Parietal lobe (tissue), 2 donors: ENCODE data around the gene ZNF462. TPM values are rescaled to one million over a fixed set of nuclear protein-coding genes. Genes with fewer than 3 reads are reported as not detected.

Experiments
- small RNA-seq: library from RNA; depleted of rRNA; stranded (forward); fragments of <200 nt; gene quantifications from one replicate; pipeline ENCODE3, GENCODE V24; 2014; ENCODE audit warnings: low replicate concordance
- total RNA-seq: library from RNA; depleted of rRNA; stranded (reverse); fragments of >200 nt; gene quantifications from one replicate; pipeline ENCODE4 v1.2.3, GENCODE V29; 2014

Gene ZNF462, protein sequence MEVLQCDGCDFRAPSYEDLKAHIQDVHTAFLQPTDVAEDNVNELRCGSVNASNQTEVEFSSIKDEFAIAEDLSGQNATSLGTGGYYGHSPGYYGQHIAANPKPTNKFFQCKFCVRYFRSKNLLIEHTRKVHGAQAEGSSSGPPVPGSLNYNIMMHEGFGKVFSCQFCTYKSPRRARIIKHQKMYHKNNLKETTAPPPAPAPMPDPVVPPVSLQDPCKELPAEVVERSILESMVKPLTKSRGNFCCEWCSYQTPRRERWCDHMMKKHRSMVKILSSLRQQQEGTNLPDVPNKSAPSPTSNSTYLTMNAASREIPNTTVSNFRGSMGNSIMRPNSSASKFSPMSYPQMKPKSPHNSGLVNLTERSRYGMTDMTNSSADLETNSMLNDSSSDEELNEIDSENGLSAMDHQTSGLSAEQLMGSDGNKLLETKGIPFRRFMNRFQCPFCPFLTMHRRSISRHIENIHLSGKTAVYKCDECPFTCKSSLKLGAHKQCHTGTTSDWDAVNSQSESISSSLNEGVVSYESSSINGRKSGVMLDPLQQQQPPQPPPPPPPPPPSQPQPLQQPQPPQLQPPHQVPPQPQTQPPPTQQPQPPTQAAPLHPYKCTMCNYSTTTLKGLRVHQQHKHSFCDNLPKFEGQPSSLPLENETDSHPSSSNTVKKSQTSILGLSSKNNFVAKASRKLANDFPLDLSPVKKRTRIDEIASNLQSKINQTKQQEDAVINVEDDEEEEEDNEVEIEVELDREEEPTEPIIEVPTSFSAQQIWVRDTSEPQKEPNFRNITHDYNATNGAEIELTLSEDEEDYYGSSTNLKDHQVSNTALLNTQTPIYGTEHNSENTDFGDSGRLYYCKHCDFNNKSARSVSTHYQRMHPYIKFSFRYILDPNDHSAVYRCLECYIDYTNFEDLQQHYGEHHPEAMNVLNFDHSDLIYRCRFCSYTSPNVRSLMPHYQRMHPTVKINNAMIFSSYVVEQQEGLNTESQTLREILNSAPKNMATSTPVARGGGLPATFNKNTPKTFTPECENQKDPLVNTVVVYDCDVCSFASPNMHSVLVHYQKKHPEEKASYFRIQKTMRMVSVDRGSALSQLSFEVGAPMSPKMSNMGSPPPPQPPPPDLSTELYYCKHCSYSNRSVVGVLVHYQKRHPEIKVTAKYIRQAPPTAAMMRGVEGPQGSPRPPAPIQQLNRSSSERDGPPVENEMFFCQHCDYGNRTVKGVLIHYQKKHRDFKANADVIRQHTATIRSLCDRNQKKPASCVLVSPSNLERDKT (N-terminal part only)
- 182 TPM for total RNA-seq

DNA sequence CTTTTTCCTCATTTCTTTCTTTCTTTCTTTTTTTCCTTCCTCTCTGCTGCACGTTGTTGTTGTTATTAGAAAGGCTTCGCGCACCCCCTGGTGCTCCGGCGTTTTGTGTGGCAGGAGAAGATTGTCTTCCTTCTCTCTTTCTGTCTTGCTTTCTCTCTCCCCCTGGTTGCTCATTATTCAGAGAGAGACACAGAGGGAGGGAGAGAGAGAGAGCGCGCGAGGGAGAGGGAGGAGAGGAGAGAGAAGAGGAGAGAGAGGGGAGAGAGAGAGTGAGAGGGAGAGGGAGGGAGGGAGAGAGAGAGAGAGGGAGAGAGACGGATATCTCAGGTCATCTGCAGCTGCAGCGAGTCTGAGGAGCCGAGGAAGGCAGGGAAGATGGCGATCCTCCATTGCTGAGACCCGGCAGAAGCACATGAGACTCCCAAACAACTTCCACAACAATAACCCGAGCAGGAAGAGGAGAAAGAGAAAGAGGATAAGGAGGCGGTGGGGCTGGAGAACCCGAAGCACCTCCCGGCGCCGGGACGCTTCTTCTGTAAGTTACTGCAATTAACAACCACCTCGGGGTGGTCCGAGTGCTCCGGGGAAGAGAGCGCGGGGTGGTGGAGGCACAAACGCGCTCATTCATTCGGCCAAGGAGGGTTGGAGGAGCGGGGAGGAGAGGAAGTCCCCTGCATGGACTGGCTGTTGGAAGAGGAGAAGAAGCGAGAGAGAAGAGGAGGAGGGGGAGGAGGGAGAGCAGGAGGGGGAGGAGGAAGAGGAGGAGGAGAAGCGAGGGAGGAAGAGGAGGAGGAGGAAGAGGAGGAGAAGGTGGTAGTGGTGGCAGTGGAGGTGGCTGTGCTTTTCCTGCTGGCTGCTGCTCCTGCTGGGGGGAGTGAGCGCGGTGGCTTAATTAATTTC is at the start of gene ZNF462:
TSS of gene ZNF462 (plus strand) at position 346 of the 900 bp plus-strand sequence. CDS start 60,218 bp downstream, outside the sequence.

Small RNA genes lying within 50 kb of the gene (small RNA-seq; reads per million reads assigned to genes)
- gene RNA5SP292, result not detected
